Aorta (tissue), 5 donors: ENCODE results near the gene CSNK2B. TPM values are rescaled to one million over a fixed set of nuclear protein-coding genes. Genes with fewer than 3 reads are reported as not detected.

ENCODE experiments used
- ATAC-seq: fragments of 200-7000 bp; cut with Tn5 transposase; one replicate; pipeline ENCODE4 v1.9.1; 2022; ENCODE audit warnings: moderate library complexity; ENCODE audit not compliant: low FRiP score
- DNase-seq, 2 donors: peaks; one replicate each; pipeline ENCODE4 v3.0.0-alpha.2; 2020
- H3K27ac ChIP-seq, 2 donors: one replicate each; pipeline ENCODE4 v1.5.1; 2013; ENCODE audit warnings: low read length in 2 of 2, mild to moderate bottlenecking in 2 of 2, moderate library complexity in 2 of 2, control low read depth in 1 of 2, inconsistent platforms in 1 of 2, low read depth in 1 of 2
- H3K27me3 ChIP-seq, 2 donors: one replicate each; pipeline ENCODE4 v1.6.1; 2013; ENCODE audit warnings: control low read depth in 1 of 2, low read length in 1 of 2, mild to moderate bottlenecking in 1 of 2, moderate library complexity in 1 of 2; ENCODE audit not compliant: insufficient read depth in 2 of 2, control insufficient read depth in 1 of 2
- H3K36me3 ChIP-seq, 2 donors: one replicate each; pipeline ENCODE4 v1.6.1; 2013; ENCODE audit warnings: control low read depth in 1 of 2, low read length in 1 of 2, mild to moderate bottlenecking in 1 of 2; ENCODE audit not compliant: insufficient read depth in 2 of 2, control insufficient read depth in 1 of 2
- H3K4me1 ChIP-seq, 2 donors: one replicate each; pipeline ENCODE4 v1.6.1; 2013; ENCODE audit warnings: low read length in 2 of 2, control low read depth in 1 of 2, mild to moderate bottlenecking in 1 of 2, moderate library complexity in 1 of 2; ENCODE audit not compliant: insufficient read depth in 2 of 2, control insufficient read depth in 1 of 2
- H3K4me3 ChIP-seq, 2 donors: one replicate each; pipeline ENCODE4 v1.5.1; 2013; ENCODE audit warnings: low read length in 2 of 2, control low read depth in 1 of 2, mild to moderate bottlenecking in 1 of 2
- H3K9me3 ChIP-seq: one replicate; pipeline ENCODE4 v1.6.1; 2013; ENCODE audit warnings: mild to moderate bottlenecking, low read length; ENCODE audit not compliant: control insufficient read depth
- WGBS, 2 donors: extraction: QIAGEN DNeasy Blood & Tissue Kit; methylation state at CpG; one replicate each; pipeline ENCODE4 v1.1.7; 2013; 5-methylcytosine and 5-hydroxymethylcytosine counted together
- intact Hi-C, 2 donors: fragments of 100-400 bp; cut with DNase I; formaldehyde crosslinking; loops; one replicate each; pipeline versions ENCODE4 v1.14.2 to v1.15.0; 2022
- polyA plus RNA-seq, 2 donors: library from polyadenylated mRNA; stranded (reverse); fragments of 200-250 nt; gene quantifications; one replicate each; pipeline ENCODE4 v1.2.3, GENCODE V29; 2013
- total RNA-seq, 2 donors: library from RNA; stranded (reverse); fragmentation: NEBNext Ultra II Directional; extraction: Animal tissue kit (Norgen Biotek cat#: 25700); gene quantifications; one replicate each; pipeline ENCODE4 v1.2.1, GENCODE V29; 2021
- donor health status: healthy with polysubstance abuse.
- donor health status: Bipolar disorder and iron deficiency.
- donor health status: DM: no; HTN: no; CAD: no.
- donor health status: DM: no; HTN: no; CAD: no.
- donor health status: DM: yes; HTN: yes; CAD: no.

CSNK2B gene
- total and polyA plus RNA-seq, 4 donors = 100 to 191 (median 114) TPM

- no peaks in the 10 kb centered on the region for H3K27me3 ChIP-seq
- intact Hi-C loops = loop anchor here (5.0 kb wide), 2 partner anchors 38 to 1962 kb away; partner anchors contain the start of genes C6orf47 (in 1 of the 2) and GPANK1 (in 1 of the 2)
- no peak overlapping the region for H3K4me3 ChIP-seq
- ATAC-seq (no peak), DNase-seq (no peak)
- no peaks in the 10 kb centered on the region for H3K4me1 ChIP-seq
- WGBS, 2 donors = 85 to 90% methylated on average over 10 of the region's 10 CpGs
- no peak overlapping the region for H3K27ac ChIP-seq
- no peaks in the 10 kb centered on the region for H3K9me3 ChIP-seq
- peaks cover 13 to 19% of the 10 kb centered on the region in 2 donors for H3K36me3 ChIP-seq
These were observed 41.8 kb upstream of the CSNK2B start for GRCh38 chr6:31624070-31624469.

DNA sequence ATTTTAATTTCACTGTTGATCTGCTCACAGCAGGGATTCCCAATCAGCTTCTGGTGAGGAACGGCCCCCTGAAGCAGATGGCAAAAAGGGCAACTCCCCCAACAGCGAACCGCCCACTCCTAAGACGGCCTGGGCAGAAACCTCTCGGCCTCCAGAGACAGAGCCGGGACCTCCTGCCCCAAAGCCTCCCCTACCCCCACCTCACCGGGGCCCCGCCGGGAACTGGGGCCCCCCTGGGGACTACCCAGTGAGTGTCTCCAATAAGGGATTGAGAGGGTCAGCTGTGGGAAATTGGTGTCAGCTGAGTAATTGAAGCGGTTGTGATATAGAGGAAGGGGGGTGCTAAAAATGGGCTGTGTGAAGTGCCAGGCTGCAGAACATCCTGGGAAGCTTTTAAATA is 38.9 kb upstream of the CSNK2B start:
- ATAC-seq = no peak
- intact Hi-C loops = loop anchor here in 1 of 2 donors (2.0 kb wide), 1 partner anchor 16 kb away; no protein-coding TSS in a partner anchor
- Histone ChIP-seq H3K27ac (no peak overlapping the region), H3K9me3 (no peaks in the 10 kb centered on the region), H3K4me3 (no peak overlapping the region), H3K27me3 (no peaks in the 10 kb centered on the region), H3K4me1 (no peaks in the 10 kb centered on the region), H3K36me3 (peaks cover 14 to 33% of the 10 kb centered on the region in 2 donors)
- no peak for DNase-seq
- 85 to 90% methylated on average over 10 of the region's 10 CpGs for WGBS, 2 donors

DNA sequence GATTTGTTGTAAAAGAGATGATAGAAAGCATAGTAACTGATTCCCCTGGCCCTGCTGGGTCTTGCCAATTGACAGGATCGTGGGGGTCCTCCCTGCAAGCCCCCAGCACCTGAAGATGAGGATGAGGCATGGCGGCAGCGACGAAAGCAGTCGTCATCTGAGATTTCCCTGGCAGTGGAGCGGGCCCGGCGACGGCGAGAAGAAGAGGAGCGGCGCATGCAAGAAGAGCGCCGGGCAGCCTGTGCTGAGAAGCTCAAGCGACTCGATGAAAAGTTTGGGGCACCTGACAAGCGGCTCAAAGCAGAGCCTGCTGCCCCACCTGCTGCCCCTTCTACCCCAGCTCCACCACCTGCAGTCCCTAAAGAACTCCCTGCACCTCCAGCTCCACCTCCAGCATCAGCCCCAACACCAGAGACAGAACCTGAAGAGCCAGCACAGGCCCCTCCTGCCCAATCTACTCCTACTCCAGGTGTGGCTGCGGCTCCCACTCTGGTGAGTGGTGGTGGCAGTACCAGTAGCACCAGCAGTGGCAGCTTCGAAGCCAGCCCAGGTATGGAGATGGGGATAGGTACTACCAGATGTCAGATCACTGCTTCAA is 38.1 kb upstream of the CSNK2B start:
- no peaks in the 10 kb centered on the region for H3K9me3 ChIP-seq
- H3K36me3 ChIP-seq = peaks cover 14 to 33% of the 10 kb centered on the region in 2 donors
- DNase-seq (no peak), ATAC-seq (no peak)
- intact Hi-C loops = loop anchor here in 1 of 2 donors (2.0 kb wide), 1 partner anchor 15 kb away; no protein-coding TSS in a partner anchor
- WGBS, 2 donors = 95 to 99% methylated on average over 15 to 19 of the region's 19 CpGs
- H3K27ac ChIP-seq = no peak overlapping the region
- no peaks in the 10 kb centered on the region for H3K4me1 ChIP-seq
- no peak overlapping the region for H3K4me3 ChIP-seq
- no peaks in the 10 kb centered on the region for H3K27me3 ChIP-seq

DNA sequence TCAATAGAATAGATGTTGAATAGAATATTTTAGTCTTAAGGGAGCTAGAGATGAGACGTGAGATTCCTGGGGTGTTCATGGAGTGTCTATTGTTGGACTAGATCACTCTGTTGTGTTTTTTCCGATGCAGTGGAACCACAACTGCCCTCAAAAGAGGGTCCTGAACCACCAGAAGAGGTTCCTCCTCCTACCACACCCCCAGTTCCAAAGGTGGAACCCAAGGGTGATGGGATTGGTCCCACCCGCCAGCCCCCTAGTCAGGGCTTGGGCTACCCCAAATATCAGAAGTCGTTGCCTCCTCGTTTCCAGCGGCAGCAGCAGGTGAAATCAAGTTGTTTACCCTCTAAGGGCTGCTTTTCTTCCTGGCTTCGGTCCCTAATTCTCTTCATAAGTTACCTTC is 36.9 kb upstream of the CSNK2B start:
- WGBS, 2 donors = 89 to 92% methylated on average over 7 of the region's 7 CpGs
- peaks cover 14 to 33% of the 10 kb centered on the region in 2 donors for H3K36me3 ChIP-seq
- DNase-seq (no peak), ATAC-seq (no peak)
- H3K27me3 ChIP-seq = no peaks in the 10 kb centered on the region
- H3K27ac ChIP-seq = no peak overlapping the region
- H3K4me3 ChIP-seq = no peak overlapping the region
- intact Hi-C loops = no loop called here
- no peaks in the 10 kb centered on the region for H3K4me1 ChIP-seq
- no peaks in the 10 kb centered on the region for H3K9me3 ChIP-seq

DNA sequence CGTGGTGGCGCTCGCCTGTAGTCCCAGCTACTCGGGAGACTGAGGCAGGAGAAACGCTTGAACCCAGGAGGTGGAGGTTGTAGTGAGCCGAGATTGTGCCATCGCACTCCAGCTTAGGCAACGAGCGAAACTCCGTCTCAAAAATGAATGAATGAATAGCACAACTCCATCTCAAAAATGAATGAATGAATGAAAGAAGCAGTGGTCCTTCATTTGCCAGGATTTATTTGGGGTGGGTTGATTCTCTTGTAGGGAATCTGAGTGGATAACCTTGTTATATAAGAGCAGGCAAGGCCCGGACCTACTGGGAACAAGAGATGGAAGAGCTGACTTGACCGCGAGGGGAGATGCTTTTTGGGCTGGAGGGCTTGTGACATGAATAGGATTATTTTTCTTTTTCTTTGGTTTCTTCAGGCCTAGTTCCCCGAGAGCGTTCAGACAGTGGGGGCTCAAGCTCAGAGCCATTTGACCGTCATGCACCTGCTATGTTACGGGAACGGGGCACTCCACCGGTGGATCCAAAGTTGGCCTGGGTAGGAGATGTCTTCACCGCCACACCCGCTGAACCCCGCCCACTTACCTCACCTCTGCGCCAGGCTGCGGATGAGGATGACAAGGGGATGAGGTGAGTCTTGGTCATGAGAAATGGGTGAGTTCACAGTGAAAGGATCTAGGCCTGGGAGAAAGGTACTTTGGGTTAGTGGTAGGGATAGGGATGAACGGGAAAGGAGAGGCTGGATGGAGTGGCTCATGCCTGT is 35.5 kb upstream of the CSNK2B start:
- H3K36me3 ChIP-seq = peaks cover 7 to 33% of the 10 kb centered on the region in 2 donors

DNA sequence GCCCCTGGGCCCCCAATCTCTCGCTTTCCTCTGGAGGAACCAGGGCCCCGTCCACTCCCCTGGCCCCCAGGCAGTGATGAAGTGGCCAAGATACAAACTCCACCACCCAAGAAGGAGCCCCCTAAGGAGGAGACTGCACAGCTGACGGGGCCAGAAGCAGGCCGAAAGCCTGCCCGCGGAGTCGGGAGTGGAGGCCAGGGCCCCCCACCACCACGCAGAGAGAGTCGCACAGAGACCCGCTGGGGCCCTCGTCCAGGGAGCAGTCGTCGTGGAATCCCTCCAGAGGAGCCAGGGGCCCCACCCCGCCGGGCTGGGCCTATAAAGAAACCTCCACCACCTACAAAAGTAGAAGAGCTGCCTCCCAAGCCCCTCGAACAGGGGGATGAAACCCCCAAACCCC is 34.7 kb upstream of the CSNK2B start:
- Histone ChIP-seq H3K4me1 (no peaks in the 10 kb centered on the region), H3K27me3 (no peaks in the 10 kb centered on the region), H3K27ac (no peak overlapping the region), H3K4me3 (no peak overlapping the region), H3K36me3 (peaks cover 8 to 27% of the 10 kb centered on the region in 2 donors), H3K9me3 (no peaks in the 10 kb centered on the region)
- ATAC-seq (no peak), DNase-seq (no peak)
- WGBS, 2 donors = 81 to 85% methylated on average over 16 of the region's 16 CpGs
- intact Hi-C loops = no loop called here

More for the DNA sequence above, 35.5 kb upstream of the CSNK2B start:
- intact Hi-C loops = no loop called here
- no peak overlapping the region for H3K27ac ChIP-seq
- no peaks in the 10 kb centered on the region for H3K9me3 ChIP-seq
- H3K4me1 ChIP-seq = no peaks in the 10 kb centered on the region
- ATAC-seq = no peak
- no peaks in the 10 kb centered on the region for H3K27me3 ChIP-seq
- no peak for DNase-seq
- WGBS, 2 donors = 88 to 89% methylated on average over 25 of the region's 25 CpGs
- no peak overlapping the region for H3K4me3 ChIP-seq

- H3K27me3 ChIP-seq = no peaks in the 10 kb centered on the region
- peaks cover 14 to 23% of the 10 kb centered on the region in 2 donors for H3K36me3 ChIP-seq
- ATAC-seq (no peak), DNase-seq (no peak)
- H3K9me3 ChIP-seq = no peaks in the 10 kb centered on the region
- no peak overlapping the region for H3K27ac ChIP-seq
- intact Hi-C loops = no loop called here
- no peaks in the 10 kb centered on the region for H3K4me1 ChIP-seq
- 84 to 87% methylated on average over 32 of the region's 32 CpGs for WGBS, 2 donors
- no peak overlapping the region for H3K4me3 ChIP-seq
These were observed 34.1 kb upstream of the CSNK2B start for GRCh38 chr6:31631681-31632278.

DNA sequence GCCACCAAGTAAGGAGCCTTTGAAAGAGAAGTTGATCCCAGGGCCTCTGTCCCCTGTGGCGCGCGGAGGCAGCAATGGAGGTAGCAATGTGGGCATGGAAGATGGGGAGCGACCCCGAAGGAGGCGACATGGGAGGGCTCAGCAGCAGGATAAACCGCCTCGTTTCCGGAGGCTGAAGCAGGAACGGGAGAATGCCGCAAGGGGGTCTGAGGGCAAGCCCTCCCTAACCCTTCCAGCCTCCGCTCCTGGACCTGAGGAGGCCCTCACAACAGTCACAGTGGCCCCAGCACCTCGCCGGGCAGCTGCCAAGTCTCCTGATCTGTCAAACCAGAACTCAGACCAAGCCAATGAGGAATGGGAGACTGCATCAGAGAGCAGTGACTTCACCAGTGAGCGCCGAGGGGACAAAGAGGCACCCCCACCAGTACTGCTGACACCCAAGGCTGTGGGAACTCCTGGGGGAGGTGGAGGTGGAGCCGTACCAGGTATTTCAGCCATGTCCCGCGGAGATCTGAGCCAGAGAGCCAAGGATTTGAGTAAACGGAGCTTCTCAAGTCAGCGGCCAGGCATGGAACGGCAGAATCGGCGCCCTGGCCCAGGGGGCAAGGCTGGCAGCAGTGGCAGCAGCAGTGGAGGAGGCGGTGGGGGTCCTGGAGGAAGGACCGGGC is 33.5 kb upstream of the CSNK2B start:
- H3K36me3 ChIP-seq = peaks cover 14 to 23% of the 10 kb centered on the region in 2 donors
- no peaks in the 10 kb centered on the region for H3K9me3 ChIP-seq
- DNase-seq = no peak
- H3K4me3 ChIP-seq = no peak overlapping the region
- H3K27me3 ChIP-seq = no peaks in the 10 kb centered on the region
- intact Hi-C loops = no loop called here
- 87 to 89% methylated on average over 26 of the region's 26 CpGs for WGBS, 2 donors
- no peaks in the 10 kb centered on the region for H3K4me1 ChIP-seq
- ATAC-seq = no peak
- no peak overlapping the region for H3K27ac ChIP-seq
